Measurements from ENCODE around the gene ANKS6. TPM values are rescaled to one million over a fixed set of nuclear protein-coding genes. Genes with fewer than 3 reads are reported as not detected.
A peak's percentile ranks its signal among the peaks of the same experiment; 100 is the strongest.

Gene ANKS6
- total and polyA plus RNA-seq, 11 donors = 1.9 to 8.0 (median 3.7) TPM

DNA sequence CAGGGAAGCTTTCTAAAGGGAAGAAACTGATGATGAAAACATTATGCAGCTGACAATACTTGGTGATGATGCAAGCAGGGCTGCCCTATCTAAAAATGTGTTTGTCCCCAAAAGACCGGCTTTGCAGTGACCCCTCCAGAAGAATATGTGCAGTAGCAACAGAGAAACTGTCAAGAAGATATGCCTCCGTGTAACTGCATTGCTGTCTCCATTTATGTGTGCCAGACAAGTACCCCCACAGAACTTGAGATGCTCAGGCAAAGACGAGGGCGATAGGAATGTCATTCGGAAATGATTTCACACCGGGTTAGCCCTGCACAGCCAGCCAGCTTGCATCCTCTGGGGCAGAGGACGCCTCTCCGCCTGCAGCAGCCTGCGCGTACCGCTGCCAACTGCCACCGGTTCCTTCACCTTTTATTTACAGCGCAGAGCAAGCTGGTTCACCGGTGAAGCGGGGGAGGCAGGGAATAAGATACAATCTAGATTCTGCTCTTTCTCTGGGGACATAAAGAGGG lies 89.6 kb downstream of the ANKS6 start:
- intact Hi-C loops (cut with DNase I) = loop anchor here in 5 of 10 donors (1.0 to 10.0 kb wide), 4 partner anchors 389 to 392 kb away; no protein-coding TSS in a partner anchor
- Histone ChIP-seq H3K27me3 (peaks cover 31 to 98% (median 67%) of the 10 kb centered on the region in 9 donors), H3K27ac (no peak overlapping the region), H3K36me3 (no peaks in the 10 kb centered on the region), H3K4me1 (peaks cover 0 to 28% (median 8%) of the 10 kb centered on the region in 12 donors), H3K9me3 (no peaks in the 10 kb centered on the region), H3K4me3 (peak overlapping the region in 6 of 12 donors; percentile 3 to 58 (median 18))
- WGBS, 4 donors = 3 to 11% (median 7%) methylated on average over 12 to 15 of the region's 15 CpGs
- ATAC-seq = no peak
- TF ChIP-seq, protein P1, sequence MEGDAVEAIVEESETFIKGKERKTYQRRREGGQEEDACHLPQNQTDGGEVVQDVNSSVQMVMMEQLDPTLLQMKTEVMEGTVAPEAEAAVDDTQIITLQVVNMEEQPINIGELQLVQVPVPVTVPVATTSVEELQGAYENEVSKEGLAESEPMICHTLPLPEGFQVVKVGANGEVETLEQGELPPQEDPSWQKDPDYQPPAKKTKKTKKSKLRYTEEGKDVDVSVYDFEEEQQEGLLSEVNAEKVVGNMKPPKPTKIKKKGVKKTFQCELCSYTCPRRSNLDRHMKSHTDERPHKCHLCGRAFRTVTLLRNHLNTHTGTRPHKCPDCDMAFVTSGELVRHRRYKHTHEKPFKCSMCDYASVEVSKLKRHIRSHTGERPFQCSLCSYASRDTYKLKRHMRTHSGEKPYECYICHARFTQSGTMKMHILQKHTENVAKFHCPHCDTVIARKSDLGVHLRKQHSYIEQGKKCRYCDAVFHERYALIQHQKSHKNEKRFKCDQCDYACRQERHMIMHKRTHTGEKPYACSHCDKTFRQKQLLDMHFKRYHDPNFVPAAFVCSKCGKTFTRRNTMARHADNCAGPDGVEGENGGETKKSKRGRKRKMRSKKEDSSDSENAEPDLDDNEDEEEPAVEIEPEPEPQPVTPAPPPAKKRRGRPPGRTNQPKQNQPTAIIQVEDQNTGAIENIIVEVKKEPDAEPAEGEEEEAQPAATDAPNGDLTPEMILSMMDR (IDR thresholded peaks at IDR 0.05) = no peak
- TF ChIP-seq POLR2A (IDR thresholded peaks at IDR 0.05) = no peak
- DNase-seq = no peak

DNA sequence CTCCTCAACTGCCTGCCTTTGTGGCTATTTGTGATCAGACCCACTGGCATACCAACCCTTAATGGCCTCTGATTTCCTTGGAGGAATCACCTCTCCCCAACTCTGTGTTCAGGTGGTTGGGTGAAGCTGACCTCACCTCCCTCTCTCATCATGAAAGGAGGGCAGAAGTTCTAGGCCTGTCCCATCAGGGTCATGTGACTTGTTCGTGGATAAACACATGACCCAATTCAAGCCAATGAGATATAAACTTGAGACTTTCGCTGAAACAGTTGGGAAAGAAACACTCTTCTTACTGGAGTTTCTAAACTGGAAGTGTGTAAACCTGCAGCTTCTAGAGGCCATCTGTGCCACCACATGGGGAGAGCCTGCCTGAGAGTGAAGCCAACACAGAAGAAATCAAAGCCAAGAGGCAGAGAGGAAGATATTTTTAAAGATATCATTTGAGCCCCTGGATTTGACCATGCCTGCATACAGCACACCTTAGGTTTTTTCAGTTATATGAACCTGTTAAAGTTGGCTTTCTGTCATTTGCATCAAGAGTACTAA lies 93.4 kb downstream of the ANKS6 start:
- intact Hi-C loops (cut with DNase I) = loop anchor here in 2 of 10 donors (5.0 to 10.0 kb wide), 2 partner anchors 386 to 388 kb away; no protein-coding TSS in a partner anchor
- no peak overlapping the region for H3K27ac ChIP-seq
- WGBS, 4 donors = 73 to 93% (median 76%) methylated on average over 2 of the region's 2 CpGs

DNA sequence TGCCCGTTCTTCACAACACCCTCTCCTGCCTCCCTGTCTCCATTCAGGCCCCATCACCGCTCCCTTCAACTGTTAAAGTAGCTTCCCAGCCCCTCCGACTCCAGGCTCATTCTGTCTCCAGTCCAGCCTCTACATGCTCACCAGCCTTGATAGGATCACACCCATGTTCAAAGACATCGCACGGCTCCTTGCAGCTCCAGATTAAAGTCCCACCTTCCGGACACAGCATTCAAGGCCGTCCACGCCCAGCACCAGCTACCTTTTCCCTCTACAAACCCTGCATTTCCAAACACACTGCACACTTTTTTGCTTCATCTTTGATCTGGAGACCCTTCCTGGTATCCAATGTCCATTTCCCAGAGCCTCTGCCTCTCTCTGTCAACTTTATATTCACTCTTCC lies 94.0 kb downstream of the ANKS6 start:
- TF ChIP-seq POLR2A (IDR thresholded peaks at IDR 0.05) = no peak
- TF ChIP-seq, protein P1 (IDR thresholded peaks at IDR 0.05) = no peak
- Histone ChIP-seq H3K27ac (no peak overlapping the region), H3K9me3 (no peaks in the 10 kb centered on the region), H3K36me3 (no peaks in the 10 kb centered on the region), H3K4me3 (no peak overlapping the region), H3K4me1 (peaks cover 0 to 8% (median 3%) of the 10 kb centered on the region in 12 donors), H3K27me3 (peaks cover 5 to 79% (median 39%) of the 10 kb centered on the region in 9 donors)
- intact Hi-C loops (cut with DNase I) = loop anchor here in 2 of 10 donors (5.0 to 10.0 kb wide), 2 partner anchors 385 to 388 kb away; no protein-coding TSS in a partner anchor
- DNase-seq (no peak), ATAC-seq (no peak)
- 81 to 85% (median 85%) methylated on average over 8 of the region's 8 CpGs for WGBS, 4 donors

More for the DNA sequence above, 93.4 kb downstream of the ANKS6 start:
- ATAC-seq (no peak), DNase-seq (no peak)
- Histone ChIP-seq H3K9me3 (no peaks in the 10 kb centered on the region), H3K4me1 (peaks cover 0 to 13% (median 7%) of the 10 kb centered on the region in 12 donors), H3K27me3 (peaks cover 10 to 82% (median 45%) of the 10 kb centered on the region in 9 donors), H3K36me3 (no peaks in the 10 kb centered on the region), H3K4me3 (no peak overlapping the region)
- TF ChIP-seq POLR2A (IDR thresholded peaks at IDR 0.05) = no peak
- TF ChIP-seq, protein P1 (IDR thresholded peaks at IDR 0.05) = no peak

DNA sequence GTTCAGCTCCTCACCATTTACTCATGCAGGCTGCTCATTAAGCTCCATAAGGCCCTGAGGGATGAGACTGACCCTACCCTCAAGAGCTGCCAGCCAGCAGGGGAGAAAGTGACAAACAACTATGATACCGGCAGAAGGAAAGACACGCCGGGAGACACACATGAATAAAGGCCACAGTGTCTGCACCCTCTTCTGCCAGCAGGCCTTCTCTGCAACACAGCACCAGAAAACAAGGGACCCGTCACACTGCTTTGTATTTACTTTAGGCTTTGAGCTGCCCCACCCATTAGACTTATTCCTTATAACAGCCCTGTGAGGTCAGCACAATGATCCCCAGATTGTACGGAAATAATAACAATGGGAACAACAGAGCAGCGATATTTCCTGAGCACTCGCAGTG lies 94.8 kb downstream of the ANKS6 start:
- Histone ChIP-seq H3K27me3 (peaks cover 3 to 76% (median 31%) of the 10 kb centered on the region in 9 donors), H3K9me3 (no peaks in the 10 kb centered on the region), H3K4me1 (peaks cover 0 to under 1% (median 0%) of the 10 kb centered on the region in 12 donors), H3K36me3 (no peaks in the 10 kb centered on the region), H3K4me3 (no peak overlapping the region), H3K27ac (no peak overlapping the region)
- ATAC-seq (no peak), DNase-seq (no peak)
- WGBS, 4 donors = 56 to 76% (median 66%) methylated on average over 7 of the region's 7 CpGs
- TF ChIP-seq, protein P1 (IDR thresholded peaks at IDR 0.05) = no peak
- no peak for TF ChIP-seq POLR2A (IDR thresholded peaks at IDR 0.05)
- intact Hi-C loops (cut with DNase I) = loop anchor here in 2 of 10 donors (5.0 to 10.0 kb wide), 2 partner anchors 384 to 387 kb away; no protein-coding TSS in a partner anchor
